Liver (tissue), 3 donors: ENCODE results near the gene NBEA.

Experiments used
- CTCF ChIP-seq: fragments of 150-350 bp; IDR thresholded peaks from 2 replicates; pipeline ENCODE4 v1.5.1; 2017; ENCODE audit warnings: improper control_type of control experiment, low read depth, low read length; ENCODE audit not compliant: missing input control
- EGR1 ChIP-seq, 2 donors: IDR thresholded peaks; 2 replicates each; pipeline ENCODE4 v1.6.1; 2016 to 2018; ENCODE audit warnings: antibody characterized with exemption in 2 of 2, low read depth in 2 of 2
- GABPA ChIP-seq, 2 donors: IDR thresholded peaks in 1 of 2; conservative IDR thresholded peaks in 1 of 2; 2 replicates each; pipeline ENCODE4 v1.6.1; 2016; ENCODE audit warnings: antibody characterized with exemption in 2 of 2, mild to moderate bottlenecking in 1 of 2, moderate library complexity in 1 of 2
- JUND ChIP-seq, 2 donors: IDR thresholded peaks; 2 replicates each; pipeline ENCODE4 v1.6.1; 2016; ENCODE audit warnings: antibody characterized with exemption in 2 of 2
- MAX ChIP-seq: IDR thresholded peaks from 2 replicates; pipeline ENCODE4 v1.6.1; 2016; ENCODE audit warnings: antibody characterized with exemption
- NR2F2 ChIP-seq: IDR thresholded peaks from 2 replicates; pipeline ENCODE4 v1.6.1; 2016; ENCODE audit warnings: antibody characterized with exemption
- RAD21 ChIP-seq, 2 donors: IDR thresholded peaks; 2 replicates each; pipeline ENCODE4 v1.6.1; 2016; ENCODE audit warnings: antibody characterized with exemption in 2 of 2, mild to moderate bottlenecking in 2 of 2
- TAF1 ChIP-seq: conservative IDR thresholded peaks from 2 replicates; pipeline ENCODE4 v1.6.1; 2016; ENCODE audit warnings: antibody characterized with exemption, mild to moderate bottlenecking
- YY1 ChIP-seq: IDR thresholded peaks from 2 replicates; pipeline ENCODE4 v1.6.1; 2016; ENCODE audit warnings: antibody characterized with exemption, mild to moderate bottlenecking
- TF ChIP-seq, protein P1 (sequence below): IDR thresholded peaks from 2 replicates; pipeline ENCODE4 v1.6.1; 2016; ENCODE audit warnings: antibody characterized with exemption, mild to moderate bottlenecking
- TF ChIP-seq, protein P2 (sequence below): IDR thresholded peaks from 2 replicates; pipeline ENCODE4 v1.6.1; 2016; ENCODE audit warnings: antibody characterized with exemption
- TF ChIP-seq, protein P3 (sequence below): IDR thresholded peaks from 2 replicates; pipeline ENCODE4 v1.6.1; 2016; ENCODE audit warnings: antibody characterized with exemption
- donor health status: healthy.
- donor health status: healthy.

DNA sequence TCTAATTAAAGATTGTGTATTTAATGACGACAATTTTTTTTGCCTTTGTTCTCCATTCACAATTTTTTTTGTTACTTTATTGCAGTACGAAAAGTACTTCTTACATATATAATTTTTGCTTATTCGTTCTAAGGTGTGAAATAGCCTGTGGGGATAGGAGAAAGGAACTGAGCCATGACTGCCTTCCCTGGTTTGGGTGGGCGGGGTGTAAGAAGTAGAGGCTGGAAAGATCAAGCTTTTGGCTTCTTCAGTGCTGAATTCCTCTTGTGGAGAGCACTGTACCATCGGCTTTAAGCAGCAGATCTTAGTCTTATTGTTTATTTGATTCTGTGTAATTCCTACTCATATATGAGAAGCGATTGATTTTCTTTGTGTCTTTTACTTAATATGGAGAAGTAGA, 115.8 kb downstream of the NBEA start:
- no peak for TF ChIP-seq NR2F2
- no peak for TF ChIP-seq CTCF
- no peak for TF ChIP-seq RAD21 (IDR thresholded peaks at IDR 0.05)
- no peak for TF ChIP-seq JUND (IDR thresholded peaks at IDR 0.05)
- TF ChIP-seq MAX: no peak
- no peak for TF ChIP-seq TAF1
- TF ChIP-seq, protein P1, sequence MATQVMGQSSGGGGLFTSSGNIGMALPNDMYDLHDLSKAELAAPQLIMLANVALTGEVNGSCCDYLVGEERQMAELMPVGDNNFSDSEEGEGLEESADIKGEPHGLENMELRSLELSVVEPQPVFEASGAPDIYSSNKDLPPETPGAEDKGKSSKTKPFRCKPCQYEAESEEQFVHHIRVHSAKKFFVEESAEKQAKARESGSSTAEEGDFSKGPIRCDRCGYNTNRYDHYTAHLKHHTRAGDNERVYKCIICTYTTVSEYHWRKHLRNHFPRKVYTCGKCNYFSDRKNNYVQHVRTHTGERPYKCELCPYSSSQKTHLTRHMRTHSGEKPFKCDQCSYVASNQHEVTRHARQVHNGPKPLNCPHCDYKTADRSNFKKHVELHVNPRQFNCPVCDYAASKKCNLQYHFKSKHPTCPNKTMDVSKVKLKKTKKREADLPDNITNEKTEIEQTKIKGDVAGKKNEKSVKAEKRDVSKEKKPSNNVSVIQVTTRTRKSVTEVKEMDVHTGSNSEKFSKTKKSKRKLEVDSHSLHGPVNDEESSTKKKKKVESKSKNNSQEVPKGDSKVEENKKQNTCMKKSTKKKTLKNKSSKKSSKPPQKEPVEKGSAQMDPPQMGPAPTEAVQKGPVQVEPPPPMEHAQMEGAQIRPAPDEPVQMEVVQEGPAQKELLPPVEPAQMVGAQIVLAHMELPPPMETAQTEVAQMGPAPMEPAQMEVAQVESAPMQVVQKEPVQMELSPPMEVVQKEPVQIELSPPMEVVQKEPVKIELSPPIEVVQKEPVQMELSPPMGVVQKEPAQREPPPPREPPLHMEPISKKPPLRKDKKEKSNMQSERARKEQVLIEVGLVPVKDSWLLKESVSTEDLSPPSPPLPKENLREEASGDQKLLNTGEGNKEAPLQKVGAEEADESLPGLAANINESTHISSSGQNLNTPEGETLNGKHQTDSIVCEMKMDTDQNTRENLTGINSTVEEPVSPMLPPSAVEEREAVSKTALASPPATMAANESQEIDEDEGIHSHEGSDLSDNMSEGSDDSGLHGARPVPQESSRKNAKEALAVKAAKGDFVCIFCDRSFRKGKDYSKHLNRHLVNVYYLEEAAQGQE: no peak
- no peak for TF ChIP-seq YY1
- TF ChIP-seq, protein P2, sequence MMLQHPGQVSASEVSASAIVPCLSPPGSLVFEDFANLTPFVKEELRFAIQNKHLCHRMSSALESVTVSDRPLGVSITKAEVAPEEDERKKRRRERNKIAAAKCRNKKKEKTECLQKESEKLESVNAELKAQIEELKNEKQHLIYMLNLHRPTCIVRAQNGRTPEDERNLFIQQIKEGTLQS: no peak
- TF ChIP-seq GABPA (IDR thresholded peaks at IDR 0.05 in 1 of 2, conservative IDR thresholded peaks at IDR 0.05 in 1 of 2): no peak
- TF ChIP-seq, protein P3, sequence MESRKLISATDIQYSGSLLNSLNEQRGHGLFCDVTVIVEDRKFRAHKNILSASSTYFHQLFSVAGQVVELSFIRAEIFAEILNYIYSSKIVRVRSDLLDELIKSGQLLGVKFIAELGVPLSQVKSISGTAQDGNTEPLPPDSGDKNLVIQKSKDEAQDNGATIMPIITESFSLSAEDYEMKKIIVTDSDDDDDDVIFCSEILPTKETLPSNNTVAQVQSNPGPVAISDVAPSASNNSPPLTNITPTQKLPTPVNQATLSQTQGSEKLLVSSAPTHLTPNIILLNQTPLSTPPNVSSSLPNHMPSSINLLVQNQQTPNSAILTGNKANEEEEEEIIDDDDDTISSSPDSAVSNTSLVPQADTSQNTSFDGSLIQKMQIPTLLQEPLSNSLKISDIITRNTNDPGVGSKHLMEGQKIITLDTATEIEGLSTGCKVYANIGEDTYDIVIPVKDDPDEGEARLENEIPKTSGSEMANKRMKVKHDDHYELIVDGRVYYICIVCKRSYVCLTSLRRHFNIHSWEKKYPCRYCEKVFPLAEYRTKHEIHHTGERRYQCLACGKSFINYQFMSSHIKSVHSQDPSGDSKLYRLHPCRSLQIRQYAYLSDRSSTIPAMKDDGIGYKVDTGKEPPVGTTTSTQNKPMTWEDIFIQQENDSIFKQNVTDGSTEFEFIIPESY: no peak
- no peak for TF ChIP-seq EGR1 (IDR thresholded peaks at IDR 0.05; ENCODE audit: low read depth in 2 of 2)
